ENCODE data around the gene ELMOD2.

GRCh38 chr4:140485939-140486338, 38.0 kb upstream of the ELMOD2 start:
- TF ChIP-seq CTCF (IDR thresholded peaks at IDR 0.05) (no peak), EP300 (IDR thresholded peaks at IDR 0.05; ENCODE audit: low read depth) (no peak), POLR2AphosphoS5 (IDR thresholded peaks at IDR 0.05) (no peak), POLR2A (IDR thresholded peaks at IDR 0.05) (no peak)
